PC-9 (cell line): ENCODE measurements around the gene MAFB. TPM values are rescaled to one million over a fixed set of nuclear protein-coding genes. Genes with fewer than 3 reads are reported as not detected.

Experiments used
- BruUV-seq: library from RNA; stranded (reverse); fragments of 400-500 nt; replicated peaks from 2 replicates; lab custom pipeline; 2021; lab: Mats Ljungman, UMichigan
- CTCF ChIA-PET: fragments of 300-600 bp; sonication (Branson Sonifier 250); formaldehyde crosslinking; loops from one replicate; lab custom pipeline; 2022; ENCODE audit warnings: antibody characterized with exemption; lab: Charles Lee
- POLR2A ChIA-PET: fragments of 300-600 bp; sonication (Branson Sonifier 250); formaldehyde crosslinking; loops from one replicate; lab custom pipeline; 2022; ENCODE audit warnings: antibody characterized with exemption; ENCODE audit not compliant: unreplicated experiment; lab: Charles Lee
- DNase-seq, 2 experiments: peaks; one replicate each; pipeline versions ENCODE4 v3.0.0 to v3.0.0-alpha.2; 2015 to 2022; ENCODE audit warnings: mixed read lengths in 1 of 2
- H2AFZ ChIP-seq: fragments of 200-600 bp; sonication (generic); 2 replicates; pipeline ENCODE4 v1.8.1; 2017; ENCODE audit warnings: antibody characterized with exemption
- H3F3A ChIP-seq: fragments of 200-600 bp; sonication (generic); 2 replicates; pipeline ENCODE4 v1.8.1; 2017; ENCODE audit warnings: antibody characterized with exemption, mild to moderate bottlenecking, low read depth; ENCODE audit not compliant: insufficient read depth
- H3K27ac ChIP-seq: fragments of 200-600 bp; sonication (generic); 2 replicates; pipeline ENCODE4 v1.6.1; 2016; ENCODE audit warnings: mixed run types
- H3K27me3 ChIP-seq: fragments of 200-600 bp; sonication (generic); 2 replicates; pipeline ENCODE4 v1.6.1; 2016; ENCODE audit warnings: low read depth, mixed run types; ENCODE audit not compliant: insufficient read depth
- H3K36me3 ChIP-seq: fragments of 200-600 bp; sonication (generic); 2 replicates; pipeline ENCODE4 v1.6.1; 2016; ENCODE audit warnings: low read depth, mixed run types
- H3K4me1 ChIP-seq: fragments of 200-600 bp; sonication (generic); replicated peaks from 2 replicates; pipeline ENCODE4 v1.6.1; 2016; ENCODE audit warnings: mixed run types; ENCODE audit not compliant: insufficient read depth
- H3K4me2 ChIP-seq: fragments of 200-600 bp; sonication (generic); 2 replicates; pipeline ENCODE4 v1.6.1; 2017; ENCODE audit warnings: mixed run types
- H3K4me3 ChIP-seq: fragments of 200-600 bp; sonication (generic); 2 replicates; pipeline ENCODE4 v1.6.1; 2016; ENCODE audit warnings: mixed run types
- H3K79me2 ChIP-seq: fragments of 200-600 bp; sonication (generic); 2 replicates; pipeline ENCODE4 v1.6.1; 2017; ENCODE audit warnings: low read depth, mixed run types
- H3K9me2 ChIP-seq: fragments of 200-600 bp; sonication (generic); 2 replicates; pipeline ENCODE4 v1.8.1; 2017; ENCODE audit warnings: mild to moderate bottlenecking; ENCODE audit not compliant: insufficient read depth
- H3K9me3 ChIP-seq: fragments of 200-600 bp; sonication (generic); 2 replicates; pipeline ENCODE4 v1.8.1; 2016; ENCODE audit warnings: low read depth; ENCODE audit not compliant: insufficient read depth
- H4K20me1 ChIP-seq: fragments of 200-600 bp; sonication (generic); 2 replicates; pipeline ENCODE4 v1.8.1; 2017; ENCODE audit not compliant: insufficient read depth
- EZH2 ChIP-seq: fragments of 200-600 bp; sonication (generic); IDR thresholded peaks from 2 replicates; pipeline ENCODE4 v1.8.0; 2017; ENCODE audit warnings: antibody characterized with exemption, low read depth
- intact Hi-C: fragments of 100-400 bp; cut with micrococcal nuclease; formaldehyde crosslinking; loops from one replicate; pipeline ENCODE4 v1.10.0; 2022; ENCODE audit not compliant: unreplicated experiment
- total RNA-seq: library from RNA; stranded (reverse); gene quantifications from 2 replicates; pipeline ENCODE4 v1.2.3, GENCODE V29; 2021
- TF ChIP-seq, protein P1 (sequence below): fragments of 200-600 bp; sonication (generic); conservative IDR thresholded peaks from 2 replicates; pipeline ENCODE4 v1.6.1; 2017; ENCODE audit warnings: mixed run types, antibody characterized with exemption, mild to moderate bottlenecking, moderate library complexity

MAFB gene
- total RNA-seq, 1 experiment from 2014 or later, result not detected

DNA sequence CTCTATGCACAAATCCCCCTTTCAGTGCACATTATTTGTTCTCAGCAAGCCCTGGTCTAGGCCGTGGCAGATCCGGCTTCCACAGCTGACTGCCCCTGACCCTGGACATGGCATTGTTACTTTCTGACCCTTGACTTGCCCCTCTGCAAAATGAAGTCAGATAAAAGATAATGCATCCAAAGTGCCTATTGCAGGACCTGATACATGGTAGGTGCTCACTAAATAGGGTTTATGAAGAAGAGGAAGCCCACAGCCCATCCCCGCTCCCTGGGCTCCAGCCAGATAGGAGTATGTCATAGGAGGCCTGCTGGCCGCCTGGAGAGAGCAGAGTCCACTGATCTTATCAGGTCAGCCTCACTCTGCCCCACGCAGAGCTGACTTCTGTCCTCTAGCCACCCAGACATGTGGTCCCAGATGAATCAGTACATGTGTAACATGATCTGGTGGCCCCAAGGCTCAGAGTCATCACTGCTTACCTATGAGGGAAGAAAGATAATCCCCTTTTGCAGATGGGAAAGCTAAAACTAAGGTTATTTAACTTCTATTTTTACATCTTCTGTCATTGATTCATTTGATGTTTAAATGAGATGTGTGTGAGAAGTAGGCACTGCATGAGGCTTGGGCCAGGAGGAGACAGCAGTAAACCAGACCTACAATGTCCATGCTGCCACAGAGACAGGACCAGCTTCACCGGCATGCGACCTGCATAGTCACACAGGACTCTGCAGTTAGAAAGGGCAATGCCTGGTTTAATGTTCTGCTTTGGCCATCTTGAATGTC lies 20.4 kb downstream of the MAFB start:
- Histone ChIP-seq H3K9me2 (no peaks in the 10 kb centered on the region), H2AFZ (no peak overlapping the region), H4K20me1 (no peaks in the 10 kb centered on the region), H3K4me1 (no peaks in the 10 kb centered on the region), H3K79me2 (no peaks in the 10 kb centered on the region), H3K4me2 (no peak overlapping the region), H3K4me3 (no peak overlapping the region), H3K27ac (no peak overlapping the region), H3K9me3 (no peaks in the 10 kb centered on the region), H3K27me3 (peaks cover 6% of the 10 kb centered on the region; the same call in 1 of the 2 replicates), H3F3A (no peaks in the 10 kb centered on the region), H3K36me3 (no peaks in the 10 kb centered on the region)
- CTCF ChIA-PET, result no interaction called here
- BruUV-seq, result no TSS peak
- TF ChIP-seq, protein P1, sequence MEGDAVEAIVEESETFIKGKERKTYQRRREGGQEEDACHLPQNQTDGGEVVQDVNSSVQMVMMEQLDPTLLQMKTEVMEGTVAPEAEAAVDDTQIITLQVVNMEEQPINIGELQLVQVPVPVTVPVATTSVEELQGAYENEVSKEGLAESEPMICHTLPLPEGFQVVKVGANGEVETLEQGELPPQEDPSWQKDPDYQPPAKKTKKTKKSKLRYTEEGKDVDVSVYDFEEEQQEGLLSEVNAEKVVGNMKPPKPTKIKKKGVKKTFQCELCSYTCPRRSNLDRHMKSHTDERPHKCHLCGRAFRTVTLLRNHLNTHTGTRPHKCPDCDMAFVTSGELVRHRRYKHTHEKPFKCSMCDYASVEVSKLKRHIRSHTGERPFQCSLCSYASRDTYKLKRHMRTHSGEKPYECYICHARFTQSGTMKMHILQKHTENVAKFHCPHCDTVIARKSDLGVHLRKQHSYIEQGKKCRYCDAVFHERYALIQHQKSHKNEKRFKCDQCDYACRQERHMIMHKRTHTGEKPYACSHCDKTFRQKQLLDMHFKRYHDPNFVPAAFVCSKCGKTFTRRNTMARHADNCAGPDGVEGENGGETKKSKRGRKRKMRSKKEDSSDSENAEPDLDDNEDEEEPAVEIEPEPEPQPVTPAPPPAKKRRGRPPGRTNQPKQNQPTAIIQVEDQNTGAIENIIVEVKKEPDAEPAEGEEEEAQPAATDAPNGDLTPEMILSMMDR, result no peak
- no peak for TF ChIP-seq EZH2
- intact Hi-C loops, result no loop called here
- no peak for DNase-seq
- POLR2A ChIA-PET, result no interaction called here

DNA sequence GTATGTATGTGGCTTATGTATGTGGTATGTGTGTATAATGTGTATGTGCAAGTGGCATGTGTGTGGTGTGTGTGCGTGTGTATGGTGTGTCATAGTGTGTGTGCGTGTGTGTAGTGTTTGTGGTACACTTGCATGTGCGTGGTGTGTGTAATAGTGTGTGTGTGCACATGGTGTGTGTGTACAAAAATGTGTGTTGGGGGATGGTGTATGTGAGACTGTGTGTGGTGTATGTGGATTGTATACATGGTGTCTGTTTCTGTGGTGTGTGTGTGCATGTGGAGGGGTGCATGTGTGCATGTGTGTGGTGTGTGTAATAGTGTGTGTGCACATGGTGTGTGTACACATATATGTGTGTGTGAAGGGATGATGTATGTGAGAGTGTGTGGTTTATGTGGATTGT lies 21.5 kb downstream of the MAFB start:
- H4K20me1 ChIP-seq, result no peaks in the 10 kb centered on the region
- H3K27ac ChIP-seq, result no peak overlapping the region
- H3K9me2 ChIP-seq, result no peaks in the 10 kb centered on the region
- H3K4me1 ChIP-seq, result no peaks in the 10 kb centered on the region
- H3K36me3 ChIP-seq, result no peaks in the 10 kb centered on the region
- H3K79me2 ChIP-seq, result no peaks in the 10 kb centered on the region
- no peak overlapping the region for H2AFZ ChIP-seq
- DNase-seq, result no peak
- TF ChIP-seq EZH2, result no peak
- TF ChIP-seq, protein P1, result no peak
- peaks cover 6% of the 10 kb centered on the region; the same call in 1 of the 2 replicates for H3K27me3 ChIP-seq
- H3K4me3 ChIP-seq, result no peak overlapping the region
- intact Hi-C loops, result no loop called here
- POLR2A ChIA-PET, result no interaction called here
- BruUV-seq, result no TSS peak
- no peak overlapping the region for H3K4me2 ChIP-seq
- CTCF ChIA-PET, result no interaction called here
- H3F3A ChIP-seq, result no peaks in the 10 kb centered on the region
- no peaks in the 10 kb centered on the region for H3K9me3 ChIP-seq

DNA sequence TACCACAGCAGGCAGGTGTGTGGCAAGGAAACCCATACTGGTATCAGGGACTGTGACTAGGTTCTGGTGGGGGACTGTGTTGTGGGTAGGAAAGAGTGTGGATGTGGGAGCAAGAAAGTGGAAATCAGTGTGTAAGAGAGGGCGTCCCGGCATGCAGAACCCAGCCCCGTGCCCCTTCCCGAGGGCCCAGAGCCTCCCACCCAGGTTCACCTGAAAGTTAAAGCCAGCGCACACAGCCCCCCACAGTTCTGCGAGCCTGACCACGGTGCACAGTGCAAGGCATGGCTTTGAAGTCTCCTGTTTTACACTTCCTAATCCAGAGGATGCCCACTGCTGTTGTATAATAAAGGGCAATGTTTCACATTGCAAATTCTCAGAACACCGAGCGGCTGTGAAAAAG lies 22.7 kb downstream of the MAFB start:
- CTCF ChIA-PET, result no interaction called here
- Histone ChIP-seq H3K27me3 (peaks cover 6% of the 10 kb centered on the region; the same call in 1 of the 2 replicates), H3K4me3 (no peak overlapping the region), H3K9me2 (no peaks in the 10 kb centered on the region), H3K79me2 (no peaks in the 10 kb centered on the region), H3F3A (no peaks in the 10 kb centered on the region), H3K36me3 (no peaks in the 10 kb centered on the region), H3K9me3 (no peaks in the 10 kb centered on the region), H3K4me2 (no peak overlapping the region), H3K27ac (no peak overlapping the region), H4K20me1 (no peaks in the 10 kb centered on the region; the same call in 1 of the 2 replicates), H2AFZ (no peak overlapping the region), H3K4me1 (no peaks in the 10 kb centered on the region)
- TF ChIP-seq EZH2, result no peak
- DNase-seq, result no peak
- BruUV-seq, result no TSS peak
- intact Hi-C loops, result no loop called here
- POLR2A ChIA-PET, result no interaction called here
